Mesothelial cell of epicardium (in vitro differentiated cells): Measurements from ENCODE around the gene DDI2. TPM values are rescaled to one million over a fixed set of nuclear protein-coding genes. Genes with fewer than 3 reads are reported as not detected.

Source experiments
- DNase-seq, 2 experiments: peaks; one replicate each; pipeline ENCODE4 v3.0.0; 2021; ENCODE audit warnings: low spot score in 2 of 2; ENCODE audit not compliant: unreplicated experiment in 2 of 2
- H3K27ac Mint-ChIP-seq: 2 replicates; pipeline ENCODE4 v1.8.0; 2021; ENCODE audit warnings: mixed read lengths
- H3K27me3 Mint-ChIP-seq: 2 replicates; pipeline ENCODE4 v1.8.0; 2021; ENCODE audit warnings: low read depth, mixed read lengths
- H3K36me3 Mint-ChIP-seq: 2 replicates; pipeline ENCODE4 v1.8.0; 2021; ENCODE audit warnings: mixed read lengths
- H3K4me1 Mint-ChIP-seq: 2 replicates; pipeline ENCODE4 v1.8.0; 2021; ENCODE audit warnings: mixed read lengths
- H3K4me3 Mint-ChIP-seq: 2 replicates; pipeline ENCODE4 v1.8.0; 2021; ENCODE audit warnings: mild to moderate bottlenecking, moderate library complexity, mixed read lengths
- H3K9me3 Mint-ChIP-seq: 2 replicates; pipeline ENCODE4 v1.8.0; 2021; ENCODE audit warnings: mixed read lengths
- total RNA-seq: library from RNA; stranded (reverse); gene quantifications from 3 replicates; pipeline ENCODE4 v1.2.1, GENCODE V29; 2021
- TF ChIP-seq, protein P1 (sequence below): fragments of 200-600 bp; sonication (generic); IDR thresholded peaks from one replicate; pipeline ENCODE4 v1.5.0; 2021; ENCODE audit warnings: antibody characterized with exemption; ENCODE audit not compliant: unreplicated experiment

The DDI2 gene
- total RNA-seq, 1 donor from 2014 or later = 34.5 TPM

DNA sequence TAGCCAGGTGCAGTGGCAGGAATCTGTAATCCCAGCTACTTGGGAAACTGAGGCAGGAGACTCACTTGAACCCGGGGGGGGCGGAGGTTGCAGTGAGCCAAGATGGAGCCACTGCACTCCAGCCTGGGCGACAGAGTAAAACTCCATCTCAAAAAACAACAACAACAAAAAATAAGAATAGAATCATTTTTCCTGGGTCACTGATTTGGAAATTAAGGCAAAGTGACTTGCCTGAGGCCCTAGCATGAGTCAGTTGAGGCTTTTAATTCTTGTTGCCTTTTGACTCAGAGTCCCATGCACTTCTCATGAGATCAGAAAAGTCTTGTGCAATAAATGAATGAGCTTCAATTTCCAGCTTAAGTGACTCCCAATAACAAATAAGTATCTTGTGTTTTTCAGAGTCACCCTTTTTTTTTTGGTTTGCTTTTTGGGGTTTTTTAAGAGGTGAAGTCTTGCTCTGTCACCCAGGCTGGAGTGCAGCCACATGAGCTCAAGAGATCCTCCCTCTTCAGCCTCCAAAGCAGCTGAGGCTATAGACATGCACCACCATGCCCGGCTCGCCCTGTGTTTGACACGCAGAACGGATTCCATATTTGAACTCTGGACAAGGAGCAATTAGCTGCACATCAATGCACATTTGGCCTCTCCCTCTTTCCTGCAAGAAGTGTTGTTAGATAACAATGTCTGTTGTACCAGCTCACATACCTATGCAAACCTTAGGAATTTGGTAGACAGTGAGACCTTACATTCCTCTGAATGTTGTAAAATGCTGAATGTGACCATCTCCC is 63.5 kb downstream of the DDI2 start:
- Mint-ChIP-seq H3K9me3 (peaks cover 8% of the 10 kb centered on the region), H3K4me1 (peaks cover 21% of the 10 kb centered on the region), H3K36me3 (peaks cover 2% of the 10 kb centered on the region), H3K27me3 (no peaks in the 10 kb centered on the region), H3K4me3 (no peak overlapping the region), H3K27ac (no peak overlapping the region)
- TF ChIP-seq, protein P1, sequence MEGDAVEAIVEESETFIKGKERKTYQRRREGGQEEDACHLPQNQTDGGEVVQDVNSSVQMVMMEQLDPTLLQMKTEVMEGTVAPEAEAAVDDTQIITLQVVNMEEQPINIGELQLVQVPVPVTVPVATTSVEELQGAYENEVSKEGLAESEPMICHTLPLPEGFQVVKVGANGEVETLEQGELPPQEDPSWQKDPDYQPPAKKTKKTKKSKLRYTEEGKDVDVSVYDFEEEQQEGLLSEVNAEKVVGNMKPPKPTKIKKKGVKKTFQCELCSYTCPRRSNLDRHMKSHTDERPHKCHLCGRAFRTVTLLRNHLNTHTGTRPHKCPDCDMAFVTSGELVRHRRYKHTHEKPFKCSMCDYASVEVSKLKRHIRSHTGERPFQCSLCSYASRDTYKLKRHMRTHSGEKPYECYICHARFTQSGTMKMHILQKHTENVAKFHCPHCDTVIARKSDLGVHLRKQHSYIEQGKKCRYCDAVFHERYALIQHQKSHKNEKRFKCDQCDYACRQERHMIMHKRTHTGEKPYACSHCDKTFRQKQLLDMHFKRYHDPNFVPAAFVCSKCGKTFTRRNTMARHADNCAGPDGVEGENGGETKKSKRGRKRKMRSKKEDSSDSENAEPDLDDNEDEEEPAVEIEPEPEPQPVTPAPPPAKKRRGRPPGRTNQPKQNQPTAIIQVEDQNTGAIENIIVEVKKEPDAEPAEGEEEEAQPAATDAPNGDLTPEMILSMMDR = no peak
- DNase-seq = no peak

- Mint-ChIP-seq H3K4me3 (no peak overlapping the region), H3K27me3 (no peaks in the 10 kb centered on the region), H3K9me3 (peaks cover 8% of the 10 kb centered on the region), H3K4me1 (peaks cover 24% of the 10 kb centered on the region), H3K36me3 (peaks cover 2% of the 10 kb centered on the region), H3K27ac (peak overlapping the region; percentile 45)
- TF ChIP-seq, protein P1 = no peak
- DNase-seq = no peak
These were observed 64.4 kb downstream of the DDI2 start for GRCh38 chr1:15681349-15682292.

DNA sequence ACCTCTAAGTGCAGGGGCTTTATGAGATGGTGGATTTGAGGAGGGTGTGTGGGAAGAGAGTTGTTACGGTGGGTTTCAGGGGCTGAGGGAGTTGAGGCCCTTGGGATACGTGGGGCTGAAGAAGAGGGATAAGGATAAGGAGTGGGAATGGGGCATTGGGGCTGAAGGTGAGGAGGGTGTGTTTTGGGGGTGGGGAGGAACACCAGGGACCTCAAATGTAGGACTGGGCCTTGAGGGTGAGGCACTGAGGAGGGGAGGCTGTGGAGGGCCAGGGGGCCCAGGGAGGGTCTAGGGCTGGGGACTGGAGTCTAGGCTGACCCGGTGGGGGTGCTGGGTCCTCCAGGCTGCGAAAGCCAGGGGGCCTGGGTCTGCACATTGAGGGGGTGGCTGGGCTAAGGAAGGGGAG is 65.7 kb downstream of the DDI2 start:
- Mint-ChIP-seq H3K4me1 (peaks cover 24% of the 10 kb centered on the region), H3K4me3 (peak overlapping the region; percentile 62), H3K27ac (peak overlapping the region; percentile 86), H3K9me3 (no peaks in the 10 kb centered on the region), H3K36me3 (peaks cover 5% of the 10 kb centered on the region), H3K27me3 (no peaks in the 10 kb centered on the region)
- TF ChIP-seq, protein P1 = no peak
- no peak for DNase-seq

DNA sequence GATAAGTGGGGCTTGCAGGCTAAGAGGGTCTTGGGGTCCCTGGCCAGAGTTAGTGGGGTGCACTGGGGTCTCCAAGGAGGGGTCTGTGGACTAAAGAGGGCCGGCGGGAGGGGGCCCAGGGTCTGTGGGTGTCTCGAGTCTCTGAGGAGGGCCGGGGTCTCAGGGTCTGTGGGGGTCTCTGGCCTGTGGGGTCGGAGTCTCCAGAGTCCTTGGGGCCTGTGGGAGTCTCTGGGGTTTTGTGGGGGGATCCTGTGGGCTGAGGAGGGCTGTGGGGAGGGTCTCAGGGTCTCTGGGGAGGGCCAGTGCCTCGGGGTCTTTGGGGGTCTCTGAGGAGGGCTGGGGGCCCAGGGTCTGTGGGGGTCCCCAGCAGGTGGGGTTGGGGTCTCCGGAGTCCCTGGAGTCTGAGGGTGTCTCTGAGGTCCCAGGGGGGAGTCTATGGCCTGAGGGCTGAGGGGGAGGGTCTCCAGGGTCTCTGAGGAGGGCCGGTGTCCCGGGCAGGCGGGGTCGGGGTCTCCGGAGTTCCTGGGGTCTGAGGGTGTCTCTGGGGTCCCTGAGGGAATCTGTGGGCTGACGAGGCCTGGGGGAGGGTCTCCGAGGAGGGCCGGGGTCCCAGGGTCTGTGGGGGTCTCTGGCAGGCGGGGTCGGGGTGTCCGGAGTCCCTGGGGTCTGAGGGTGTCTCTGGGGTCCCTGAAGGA is 66.2 kb downstream of the DDI2 start:
- no peak for DNase-seq
- TF ChIP-seq, protein P1 = no peak
- no peaks in the 10 kb centered on the region for H3K9me3 Mint-ChIP-seq
- peak overlapping the region; percentile 86 for H3K27ac Mint-ChIP-seq
- H3K4me3 Mint-ChIP-seq = peak overlapping the region; percentile 62
- peaks cover 7% of the 10 kb centered on the region for H3K36me3 Mint-ChIP-seq
- no peaks in the 10 kb centered on the region for H3K27me3 Mint-ChIP-seq
- H3K4me1 Mint-ChIP-seq = peaks cover 24% of the 10 kb centered on the region

DNA sequence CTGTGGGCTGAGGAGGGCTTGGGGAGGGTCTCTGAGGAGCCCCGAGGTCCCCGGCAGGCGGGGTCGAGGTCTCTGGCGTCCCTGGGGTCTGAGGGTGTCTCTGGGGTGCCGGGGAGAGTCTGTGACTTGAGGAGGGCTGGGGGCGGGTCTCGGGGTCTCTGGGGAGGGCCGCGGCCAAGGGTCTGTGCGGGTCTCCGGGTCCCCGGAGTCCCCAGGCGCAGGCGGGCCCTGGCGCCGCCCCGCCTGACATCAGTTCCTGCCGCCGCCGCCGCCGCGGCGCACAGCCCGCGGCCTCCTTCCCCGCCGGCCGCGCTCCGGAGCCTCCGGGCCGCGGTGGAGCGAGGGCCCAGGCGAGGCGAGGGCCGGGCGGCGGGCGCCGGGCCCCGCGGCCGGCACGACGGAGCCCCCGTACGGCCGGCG is 66.8 kb downstream of the DDI2 start, which contains the start of gene PLEKHM2:
PLEKHM2 (plus strand) TSS at position 279 of the 420 bp plus-strand sequence. CDS start 239 bp downstream, outside the sequence.
- peak within 1 kb of the TSS; percentile 91 for H3K27ac Mint-ChIP-seq
- TF ChIP-seq, protein P1 = no peak
- peak within 1 kb of the TSS; percentile 81 for H3K4me3 Mint-ChIP-seq
- DNase-seq = no peak
- no peaks in the 10 kb centered on the region for H3K27me3 Mint-ChIP-seq
- peaks cover 7% of the 10 kb centered on the region for H3K36me3 Mint-ChIP-seq
- H3K4me1 Mint-ChIP-seq = peaks cover 24% of the 10 kb centered on the region
- no peaks in the 10 kb centered on the region for H3K9me3 Mint-ChIP-seq
